ENCODE results near the gene UBN1. TPM values are rescaled to one million over a fixed set of nuclear protein-coding genes. Genes with fewer than 3 reads are reported as not detected.

UBN1 gene
- total and polyA plus RNA-seq, 2 of the 13 experiments (the other 11 are each of a cell fraction or from before 2014, with no cell fraction given), result 10.6 to 23.5 TPM

- peak; percentile 43; the same call in 1 of the 2 replicates for TF ChIP-seq ARID4A (CRISPR knock-in tag; IDR thresholded peaks at IDR 0.05; ENCODE audit: borderline replicate concordance)
- TF ChIP-seq TFDP1 (CRISPR knock-in tag; IDR thresholded peaks at IDR 0.05; ENCODE audit: borderline replicate concordance), result no peak
- no peak for TF ChIP-seq RAD51 (IDR thresholded peaks at IDR 0.05; ENCODE audit: borderline replicate concordance)
- TF ChIP-seq ZFX (CRISPR knock-in tag; IDR thresholded peaks at IDR 0.05; ENCODE audit: low read depth), result peak; percentile 77
- TF ChIP-seq CERS6 (CRISPR knock-in tag; IDR thresholded peaks at IDR 0.05), result no peak
- no peak for TF ChIP-seq RNF219 (CRISPR knock-in tag; IDR thresholded peaks at IDR 0.05)
- TF ChIP-seq ZFY (CRISPR knock-in tag; IDR thresholded peaks at IDR 0.05), result peak; percentile 66
- no peak for TF ChIP-seq ZNF550 (CRISPR knock-in tag; IDR thresholded peaks at IDR 0.05; ENCODE audit: borderline replicate concordance)
- TF ChIP-seq TEAD2 (CRISPR knock-in tag; IDR thresholded peaks at IDR 0.05), result no peak
- peak; percentile 26; the same call in 1 of the 2 replicates for TF ChIP-seq MEF2D (CRISPR knock-in tag; IDR thresholded peaks at IDR 0.05)
- TF ChIP-seq DDIT3 (CRISPR knock-in tag; IDR thresholded peaks at IDR 0.05), result no peak
- TF ChIP-seq KDM6A (CRISPR knock-in tag; IDR thresholded peaks at IDR 0.05; ENCODE audit: low read depth), result no peak
- no peak for TF ChIP-seq XBP1 (CRISPR knock-in tag; IDR thresholded peaks at IDR 0.05)
- TF ChIP-seq ZNF747 (CRISPR knock-in tag; IDR thresholded peaks at IDR 0.05; ENCODE audit: borderline replicate concordance), result no peak
- TF ChIP-seq STAG1 (CRISPR knock-in tag; IDR thresholded peaks at IDR 0.05), result 0 out of 2 replicates have a peak, but pooled peaks have one; percentile 2
- TF ChIP-seq ETV6 (CRISPR knock-in tag; conservative IDR thresholded peaks at IDR 0.05), result no peak
- no peak for TF ChIP-seq ZNF772 (CRISPR knock-in tag; IDR thresholded peaks at IDR 0.05)
- no peak for TF ChIP-seq BRD4 (CRISPR knock-in tag; IDR thresholded peaks at IDR 0.05)
Observed at GRCh38 chr16:4800290-4801041, 46.8 kb upstream of the UBN1 start (continued).

Data from HepG2 (cell line).